Measurements from ENCODE around the gene OTOP2. TPM values are rescaled to one million over a fixed set of nuclear protein-coding genes. Genes with fewer than 3 reads are reported as not detected.

OTOP2 gene
- total RNA-seq, 1 experiment from 2014 or later: not detected

- no peaks in the 10 kb centered on the region for H3K9me3 ChIP-seq (ENCODE audit: low read length)
- no peaks in the 10 kb centered on the region for H4K20me1 ChIP-seq (ENCODE audit: low read length)
- no peaks in the 10 kb centered on the region for H3F3A ChIP-seq (ENCODE audit: low read length, unreplicated experiment)
- ATAC-seq: no peak
- no TSS peak for BruUV-seq (replicated peaks)
- CTCF ChIA-PET: no interaction called here
- H3K36me3 ChIP-seq (ENCODE audit: low read depth, low read length): no peaks in the 10 kb centered on the region
- no peak overlapping the region for H3K4me3 ChIP-seq (ENCODE audit: low read length)
- H3K9me2 ChIP-seq (replicated peaks; ENCODE audit: low read length): no peaks in the 10 kb centered on the region
- peaks cover 17% of the 10 kb centered on the region for H3K4me1 ChIP-seq (ENCODE audit: insufficient read depth, low read length)
- H3K4me2 ChIP-seq (ENCODE audit: low read length): no peak overlapping the region
- no peak overlapping the region for H3K9ac ChIP-seq (ENCODE audit: low read length)
- no peak overlapping the region for H3K27ac ChIP-seq (ENCODE audit: low read length)
- intact Hi-C loops (cut with micrococcal nuclease): no loop called here
- TF ChIP-seq, protein P1, sequence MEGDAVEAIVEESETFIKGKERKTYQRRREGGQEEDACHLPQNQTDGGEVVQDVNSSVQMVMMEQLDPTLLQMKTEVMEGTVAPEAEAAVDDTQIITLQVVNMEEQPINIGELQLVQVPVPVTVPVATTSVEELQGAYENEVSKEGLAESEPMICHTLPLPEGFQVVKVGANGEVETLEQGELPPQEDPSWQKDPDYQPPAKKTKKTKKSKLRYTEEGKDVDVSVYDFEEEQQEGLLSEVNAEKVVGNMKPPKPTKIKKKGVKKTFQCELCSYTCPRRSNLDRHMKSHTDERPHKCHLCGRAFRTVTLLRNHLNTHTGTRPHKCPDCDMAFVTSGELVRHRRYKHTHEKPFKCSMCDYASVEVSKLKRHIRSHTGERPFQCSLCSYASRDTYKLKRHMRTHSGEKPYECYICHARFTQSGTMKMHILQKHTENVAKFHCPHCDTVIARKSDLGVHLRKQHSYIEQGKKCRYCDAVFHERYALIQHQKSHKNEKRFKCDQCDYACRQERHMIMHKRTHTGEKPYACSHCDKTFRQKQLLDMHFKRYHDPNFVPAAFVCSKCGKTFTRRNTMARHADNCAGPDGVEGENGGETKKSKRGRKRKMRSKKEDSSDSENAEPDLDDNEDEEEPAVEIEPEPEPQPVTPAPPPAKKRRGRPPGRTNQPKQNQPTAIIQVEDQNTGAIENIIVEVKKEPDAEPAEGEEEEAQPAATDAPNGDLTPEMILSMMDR (conservative IDR thresholded peaks at IDR 0.05; ENCODE audit: low read depth, low read length): no peak
- TF ChIP-seq EZH2phosphoT487 (IDR thresholded peaks at IDR 0.05; ENCODE audit: borderline replicate concordance, low read length) (no peak), EZH2 (IDR thresholded peaks at IDR 0.05; ENCODE audit: low read length, unreplicated experiment) (no peak)
- peaks cover 31% of the 10 kb centered on the region for H3K27me3 ChIP-seq (ENCODE audit: low read length)
- H2AFZ ChIP-seq (ENCODE audit: low read length): no peak overlapping the region
- no peak for DNase-seq
- POLR2A ChIA-PET (ENCODE audit: unreplicated experiment): no interaction called here
- H3K79me2 ChIP-seq (ENCODE audit: low read length): no peaks in the 10 kb centered on the region
Measured at GRCh38 chr17:74939534-74939933, 15.5 kb downstream of the OTOP2 start.

GRCh38 chr17:74941128-74941725 is 17.2 kb downstream of the OTOP2 start:
- Histone ChIP-seq H3K4me2 (ENCODE audit: low read length) (no peak overlapping the region), H3K36me3 (ENCODE audit: low read depth, low read length) (no peaks in the 10 kb centered on the region), H3K4me1 (ENCODE audit: insufficient read depth, low read length) (peaks cover 27% of the 10 kb centered on the region), H3K27me3 (ENCODE audit: low read length) (peaks cover 17% of the 10 kb centered on the region), H3K9ac (ENCODE audit: low read length) (no peak overlapping the region), H2AFZ (ENCODE audit: low read length) (no peak overlapping the region), H3K9me2 (replicated peaks; ENCODE audit: low read length) (no peaks in the 10 kb centered on the region), H3F3A (ENCODE audit: low read length, unreplicated experiment) (no peaks in the 10 kb centered on the region), H3K27ac (ENCODE audit: low read length) (no peak overlapping the region), H3K79me2 (ENCODE audit: low read length) (no peaks in the 10 kb centered on the region), H3K4me3 (ENCODE audit: low read length) (no peak overlapping the region), H4K20me1 (ENCODE audit: low read length) (no peaks in the 10 kb centered on the region), H3K9me3 (ENCODE audit: low read length) (no peaks in the 10 kb centered on the region)
- no TSS peak for BruUV-seq (replicated peaks)
- CTCF ChIA-PET: no interaction called here
- DNase-seq: no peak
- POLR2A ChIA-PET (ENCODE audit: unreplicated experiment): no interaction called here
- intact Hi-C loops (cut with micrococcal nuclease): no loop called here
- TF ChIP-seq EZH2 (IDR thresholded peaks at IDR 0.05; ENCODE audit: low read length, unreplicated experiment) (no peak), EZH2phosphoT487 (IDR thresholded peaks at IDR 0.05; ENCODE audit: borderline replicate concordance, low read length) (no peak)
- TF ChIP-seq, protein P1 (conservative IDR thresholded peaks at IDR 0.05; ENCODE audit: low read depth, low read length): no peak
- ATAC-seq: no peak

DNA sequence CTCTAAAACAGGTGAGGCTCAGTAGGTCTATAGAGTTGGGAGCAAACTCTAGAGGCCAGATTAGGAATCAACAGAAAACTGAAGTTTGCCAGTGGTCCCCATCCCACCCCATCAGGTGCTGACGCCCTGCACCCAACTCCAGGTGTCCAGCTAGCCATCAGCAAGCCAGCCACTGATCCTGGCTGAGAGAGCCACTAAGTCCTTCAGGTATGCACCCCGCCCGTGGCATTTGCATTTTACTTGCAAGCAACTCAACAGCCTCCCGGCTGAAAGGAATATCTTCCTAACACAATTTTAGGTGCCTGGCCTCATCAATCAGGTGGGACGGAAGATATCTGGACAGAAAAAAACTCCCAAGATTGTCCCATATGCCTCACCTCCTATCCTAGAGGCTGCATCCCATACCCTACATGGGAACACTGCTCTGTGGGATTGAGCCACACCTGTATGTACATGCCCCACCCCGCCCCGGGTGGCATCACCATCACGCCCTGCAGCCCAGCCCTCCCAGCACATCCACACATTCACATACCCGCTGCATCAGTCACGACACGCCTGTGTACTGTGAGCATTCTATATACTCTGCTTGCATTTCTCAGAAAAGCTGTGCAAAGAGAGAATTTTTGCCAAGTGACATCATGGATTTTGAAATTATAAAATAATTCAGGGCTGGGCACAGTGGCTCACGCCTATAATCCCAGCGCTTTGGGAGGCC is 19.9 kb downstream of the OTOP2 start:
- H3K27ac ChIP-seq (ENCODE audit: low read length): peak overlapping the region; percentile 82
- intact Hi-C loops (cut with micrococcal nuclease): loop anchor here (1.0 kb wide), 1 partner anchor 21 kb away; the partner anchor contains the start of gene USH1G
- H3K27me3 ChIP-seq (ENCODE audit: low read length): no peaks in the 10 kb centered on the region
- H3K9me3 ChIP-seq (ENCODE audit: low read length): no peaks in the 10 kb centered on the region
- no peaks in the 10 kb centered on the region for H3F3A ChIP-seq (ENCODE audit: low read length, unreplicated experiment)
- TF ChIP-seq EZH2 (IDR thresholded peaks at IDR 0.05; ENCODE audit: low read length, unreplicated experiment): no peak
- TF ChIP-seq EZH2phosphoT487 (IDR thresholded peaks at IDR 0.05; ENCODE audit: borderline replicate concordance, low read length): no peak
- TF ChIP-seq, protein P1 (conservative IDR thresholded peaks at IDR 0.05; ENCODE audit: low read depth, low read length): no peak
- no peak overlapping the region for H3K4me3 ChIP-seq (ENCODE audit: low read length)
- ChIA-PET CTCF (interaction anchor here (0.5 kb wide), 2 partner anchors 194 to 243 kb away, joined by 3 to 7 read pairs; no protein-coding TSS in a partner anchor), POLR2A (ENCODE audit: unreplicated experiment) (interaction anchor here (0.5 to 0.6 kb wide), 2 partner anchors 11 to 228 kb away, joined by 3 to 4 read pairs; no protein-coding TSS in a partner anchor)
- BruUV-seq (replicated peaks): TSS peak; percentile 90
- peaks cover 27% of the 10 kb centered on the region for H3K4me1 ChIP-seq (ENCODE audit: insufficient read depth, low read length)
- H3K9me2 ChIP-seq (replicated peaks; ENCODE audit: low read length): no peaks in the 10 kb centered on the region
- DNase-seq: peak; percentile 98
- no peaks in the 10 kb centered on the region for H4K20me1 ChIP-seq (ENCODE audit: low read length)
- H3K9ac ChIP-seq (ENCODE audit: low read length): peak overlapping the region; percentile 31
- H3K36me3 ChIP-seq (ENCODE audit: low read depth, low read length): no peaks in the 10 kb centered on the region
- peak overlapping the region; percentile 56 for H3K4me2 ChIP-seq (ENCODE audit: low read length)
- peak; percentile 99 for ATAC-seq
- H2AFZ ChIP-seq (ENCODE audit: low read length): no peak overlapping the region
- H3K79me2 ChIP-seq (ENCODE audit: low read length): no peaks in the 10 kb centered on the region

Data from PC-3 (cell line).